Stimulated activated CD8-positive, alpha-beta memory T cell treated with anti-CD3 and anti-CD28 coated beads, Interleukin-15, amount 100 ng/mL, for 24 hours (primary cell): ENCODE measurements around the gene ABCA2.
"Not testable (repeated sequence)": the region's sequence is repeated elsewhere in the genome, so short reads cannot be mapped to it uniquely, and the experiment has no call there.

Source experiments
- DNase-seq: peaks from one replicate; pipeline ENCODE4 v3.0.0-alpha.2; 2020; ENCODE audit warnings: low read depth

Gene ABCA2

DNA sequence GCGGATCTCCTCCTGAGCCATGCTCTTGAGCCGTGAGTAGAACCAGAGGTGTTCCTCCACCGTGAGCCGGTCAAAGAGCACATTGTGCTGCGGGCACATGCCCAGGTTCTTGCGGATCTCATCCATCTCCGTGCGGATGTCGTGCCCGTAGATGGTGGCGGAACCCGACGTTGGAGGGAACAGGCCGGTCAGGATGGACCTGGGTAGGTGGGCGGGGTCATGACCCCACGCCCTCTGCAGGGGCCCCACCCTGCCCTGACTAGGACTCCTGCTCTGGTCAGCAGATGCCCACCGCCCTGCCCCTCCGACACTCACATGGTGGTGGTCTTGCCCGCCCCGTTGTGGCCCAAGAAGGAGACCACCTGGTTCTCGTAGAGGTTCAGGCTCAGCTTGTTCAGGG, 12.1 kb downstream of the ABCA2 start:
- DNase-seq, result no peak

DNA sequence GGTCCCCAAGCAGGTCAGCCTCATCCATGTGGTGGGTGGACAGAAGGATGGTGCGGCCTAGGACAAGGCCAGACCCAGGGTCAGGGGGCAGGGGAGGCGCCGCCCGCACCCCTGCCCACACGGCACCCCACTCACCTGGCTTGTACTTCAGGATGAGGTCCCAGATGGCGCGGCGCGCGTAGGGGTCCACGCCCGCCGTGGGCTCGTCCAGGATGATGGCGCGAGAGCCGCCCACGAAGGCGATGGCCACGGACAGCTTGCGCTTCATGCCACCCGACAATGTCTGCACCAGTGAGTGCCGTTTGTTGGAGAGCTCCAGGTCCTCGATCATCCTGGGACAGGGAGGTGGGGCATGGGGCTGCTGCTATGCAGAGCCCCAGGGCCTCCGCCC, 12.5 kb downstream of the ABCA2 start:
- DNase-seq, result no peak

DNA sequence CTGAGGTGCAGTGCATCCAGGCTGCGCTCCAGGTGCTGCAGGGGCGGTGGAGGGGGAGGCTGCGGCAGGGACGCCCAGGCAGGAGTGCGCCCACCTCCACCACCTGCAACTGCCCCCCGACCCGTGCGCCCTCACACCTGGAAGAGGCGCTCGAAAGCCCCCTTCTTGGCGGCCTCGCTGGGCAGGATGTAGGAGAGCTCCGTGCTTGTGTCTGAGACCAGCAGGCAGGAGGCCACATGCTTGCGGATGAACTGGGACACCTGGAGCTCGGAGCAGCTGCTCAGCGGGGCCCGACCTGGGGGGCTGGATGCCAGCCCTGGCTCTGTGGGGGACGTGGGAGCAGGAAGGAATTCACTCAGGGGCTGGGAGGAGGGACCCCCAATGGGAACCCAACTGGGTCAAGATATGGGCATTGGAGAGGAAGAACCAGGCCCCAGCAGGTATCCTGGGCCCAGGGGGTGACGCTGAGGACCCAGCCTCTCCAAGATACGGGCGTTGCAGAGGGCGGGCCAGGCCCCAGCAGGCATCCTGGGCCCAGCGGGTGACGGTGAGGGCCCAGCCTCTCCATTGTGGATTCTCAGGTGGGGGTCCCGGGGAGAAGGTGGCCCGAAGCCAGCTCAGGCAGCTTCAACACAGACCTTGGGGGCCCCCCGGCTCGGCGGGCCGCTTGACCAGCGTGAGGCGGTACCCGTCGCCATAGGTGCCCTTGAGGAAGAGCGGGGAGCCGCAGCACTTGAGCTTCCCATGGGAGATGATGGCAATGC, 13.1 kb downstream of the ABCA2 start:
- DNase-seq, result no peak

DNA sequence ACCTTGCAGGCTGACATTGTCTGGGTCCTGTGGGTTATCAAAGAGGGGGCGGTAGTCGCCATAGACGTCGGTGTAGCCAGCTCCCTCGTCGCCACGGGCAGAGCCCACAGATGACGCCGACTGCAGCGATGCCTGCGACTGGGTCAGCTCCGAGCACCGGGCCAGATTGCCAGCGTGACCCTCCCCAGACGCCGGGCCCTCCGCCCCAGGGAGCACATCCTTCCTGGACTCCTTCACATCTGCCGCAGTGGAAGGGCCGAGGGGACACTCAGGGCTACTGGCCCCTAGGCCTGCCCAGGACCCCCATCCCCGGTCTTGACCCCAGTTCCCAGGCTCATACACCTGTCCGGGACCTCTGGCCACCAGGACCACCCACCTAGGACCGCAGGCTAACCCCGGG, 13.9 kb downstream of the ABCA2 start:
- no peak for DNase-seq

DNA sequence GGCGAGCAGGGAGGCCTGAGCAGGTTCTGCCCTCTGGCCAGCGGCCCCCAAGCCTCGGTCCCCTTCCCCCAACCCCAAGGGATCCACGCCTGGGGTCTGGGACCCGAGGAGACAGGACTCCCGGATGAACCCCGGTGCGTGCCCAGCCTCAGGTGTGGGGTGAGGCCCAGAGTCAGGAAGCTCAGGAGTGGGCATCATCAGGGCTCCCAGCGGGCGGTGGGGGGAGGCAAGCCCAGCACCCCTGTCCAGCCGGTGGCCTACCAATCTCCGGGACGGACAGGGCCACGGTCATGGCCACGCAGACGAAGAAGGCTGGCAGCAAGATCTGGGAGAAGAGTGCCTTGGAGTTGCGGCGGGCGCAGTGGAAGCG, 14.5 kb downstream of the ABCA2 start:
- no peak for DNase-seq

DNA sequence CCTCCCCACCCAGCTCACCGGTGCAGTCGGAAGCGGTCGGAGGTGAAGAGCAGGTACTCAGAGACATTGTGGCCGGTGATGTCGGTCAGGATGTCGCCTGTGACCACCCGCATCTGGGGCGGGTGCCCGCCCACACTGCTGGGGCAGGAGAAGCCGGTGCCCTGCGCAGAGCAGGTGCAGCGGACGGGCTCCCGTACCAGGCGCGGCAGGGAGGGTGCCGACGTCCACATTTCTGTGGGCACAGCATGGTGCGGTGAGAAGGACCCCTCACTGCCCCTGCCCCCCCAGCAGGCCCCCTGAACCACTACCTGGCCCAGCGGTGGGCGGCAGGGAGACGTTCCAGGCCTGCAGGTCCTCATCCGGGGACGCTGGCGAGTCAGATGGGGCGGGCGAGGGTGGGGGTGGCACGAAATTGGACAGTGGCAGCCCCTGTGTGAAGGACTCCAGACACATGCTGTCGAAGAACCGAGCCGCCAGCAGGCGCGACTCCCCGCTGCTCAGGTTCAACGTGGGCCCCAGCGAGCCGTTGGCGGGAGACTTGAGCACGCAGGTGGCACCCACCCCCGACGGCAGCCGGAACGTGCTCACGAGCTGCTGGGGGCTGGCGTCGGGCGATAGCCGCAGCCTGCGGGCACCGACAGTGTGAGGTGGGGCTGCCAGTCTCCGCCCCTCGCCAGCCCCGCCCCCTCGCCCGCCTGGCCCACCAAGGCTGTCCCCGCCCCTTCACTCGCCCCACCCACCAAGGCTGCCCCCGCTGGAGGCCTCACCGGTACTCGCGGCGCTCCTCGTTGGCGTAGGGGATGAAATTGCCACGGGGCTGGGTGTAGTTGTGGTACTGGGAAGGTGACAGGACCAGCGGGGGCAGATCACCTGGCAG, 15.1 kb downstream of the ABCA2 start:
- DNase-seq, result no peak

DNA sequence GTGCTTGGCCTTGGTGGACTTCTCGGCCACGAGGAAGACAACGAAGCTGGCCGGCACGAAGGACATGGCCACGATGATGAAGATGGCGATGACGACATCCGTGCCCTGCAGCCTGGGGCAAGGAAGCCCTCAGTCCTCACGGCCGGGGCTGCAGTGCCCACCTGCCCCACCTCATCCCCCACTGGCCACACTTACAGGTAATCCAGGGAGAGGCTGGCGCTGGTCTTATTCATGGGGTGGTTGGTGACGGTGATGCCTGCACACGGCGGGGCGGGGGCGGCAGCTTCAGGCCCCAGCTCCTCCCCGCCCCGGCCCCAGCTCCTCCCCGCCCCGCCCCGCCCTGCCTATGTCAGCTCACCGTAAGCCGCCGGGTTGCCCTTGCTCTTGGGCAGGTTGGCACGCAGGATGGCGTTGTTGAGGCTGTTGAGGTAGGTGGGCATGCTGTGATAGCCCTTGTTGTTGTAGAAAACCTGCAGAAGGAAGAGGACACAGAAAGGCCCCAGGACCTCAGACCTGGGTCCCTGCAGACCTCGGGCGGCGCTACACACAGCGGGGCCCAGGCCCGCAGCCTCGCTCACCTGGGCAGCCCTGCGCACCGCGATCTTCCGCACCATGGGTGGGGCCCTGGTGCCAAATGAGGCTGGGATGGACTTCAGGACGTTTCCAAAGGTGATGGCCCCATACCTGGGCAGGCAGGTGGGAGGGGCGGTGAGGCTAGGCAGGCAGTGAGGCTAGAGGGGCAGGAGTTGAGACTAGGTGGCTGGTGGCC, 15.9 kb downstream of the ABCA2 start:
- DNase-seq, result no peak

DNA sequence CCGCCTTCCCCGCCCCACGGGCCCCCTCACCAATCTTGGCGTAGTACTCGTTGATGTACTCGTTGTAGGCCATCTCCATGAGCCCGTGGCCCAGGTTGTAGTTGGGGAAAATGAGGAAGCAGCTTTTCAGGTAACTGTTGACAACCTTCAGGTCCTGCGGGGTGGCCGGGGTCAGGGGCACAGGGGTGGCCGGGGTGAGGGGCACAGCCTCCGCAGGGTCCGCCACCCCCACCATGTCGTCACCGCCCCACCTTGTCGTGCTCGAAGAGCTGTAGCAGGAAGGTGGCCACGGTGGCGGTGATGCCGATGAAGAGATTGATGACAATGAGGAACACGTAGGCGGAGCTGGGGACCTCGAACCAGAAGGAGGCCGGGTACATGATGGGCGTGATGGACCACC, 16.9 kb downstream of the ABCA2 start:
- no peak for DNase-seq

DNA sequence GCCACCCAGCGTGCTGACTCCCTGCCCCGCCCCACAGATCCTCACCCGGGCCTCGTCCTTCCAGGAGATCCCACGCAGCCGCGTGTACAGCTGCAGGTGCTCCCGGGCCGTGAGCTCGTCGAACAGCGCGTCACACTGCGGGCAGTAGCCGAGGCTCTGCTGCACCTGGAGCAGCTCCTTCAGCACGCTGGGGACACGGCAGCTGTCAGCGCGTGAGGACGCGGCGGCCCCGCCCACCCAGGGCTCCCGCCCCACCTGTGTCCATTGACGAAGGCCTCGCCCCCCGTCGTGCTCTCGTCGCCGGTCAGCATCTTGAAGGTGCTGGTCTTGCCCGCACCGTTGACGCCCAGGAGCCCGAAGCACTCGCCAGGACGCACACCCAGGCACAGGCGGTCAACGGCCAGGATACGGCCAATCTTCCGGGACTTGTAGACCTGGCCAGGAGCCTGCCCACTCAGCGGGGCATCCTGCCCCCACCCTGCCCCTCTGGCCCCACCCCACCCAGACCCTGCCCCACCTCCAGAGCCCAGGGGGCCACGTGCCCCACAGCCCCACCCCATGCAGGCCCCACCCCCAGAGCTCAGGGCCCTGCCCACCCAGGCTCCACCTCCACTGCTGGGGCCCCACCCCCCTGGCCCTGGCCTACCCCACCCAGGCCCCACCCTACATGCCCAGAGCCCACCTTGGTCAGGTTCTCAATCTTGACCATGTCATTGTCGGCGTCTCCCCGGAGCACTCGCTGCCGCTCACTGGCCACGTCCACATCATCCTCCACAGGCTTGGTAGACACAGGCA, 17.9 kb downstream of the ABCA2 start:
- no peak for DNase-seq

DNA sequence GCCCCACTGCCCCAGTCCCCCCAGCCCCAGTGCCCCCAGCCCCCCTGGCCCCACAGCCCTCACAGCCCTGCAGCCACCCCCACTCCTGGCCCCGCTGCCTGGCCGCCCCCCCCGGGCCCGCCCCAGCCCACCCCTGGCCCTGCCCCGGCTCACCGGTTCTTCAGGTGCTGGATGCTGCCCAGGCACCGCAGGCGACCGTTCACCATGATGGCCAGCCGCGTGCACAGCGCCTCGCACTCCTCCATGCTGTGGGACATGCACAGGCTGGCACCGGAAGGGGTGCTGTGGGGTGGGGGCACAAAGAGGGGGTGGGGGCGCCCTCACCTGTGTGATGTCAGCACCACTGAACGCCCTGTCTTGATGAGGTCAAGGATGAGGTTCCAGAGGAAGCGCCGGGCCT, 18.8 kb downstream of the ABCA2 start:
- DNase-seq, result no peak

DNA sequence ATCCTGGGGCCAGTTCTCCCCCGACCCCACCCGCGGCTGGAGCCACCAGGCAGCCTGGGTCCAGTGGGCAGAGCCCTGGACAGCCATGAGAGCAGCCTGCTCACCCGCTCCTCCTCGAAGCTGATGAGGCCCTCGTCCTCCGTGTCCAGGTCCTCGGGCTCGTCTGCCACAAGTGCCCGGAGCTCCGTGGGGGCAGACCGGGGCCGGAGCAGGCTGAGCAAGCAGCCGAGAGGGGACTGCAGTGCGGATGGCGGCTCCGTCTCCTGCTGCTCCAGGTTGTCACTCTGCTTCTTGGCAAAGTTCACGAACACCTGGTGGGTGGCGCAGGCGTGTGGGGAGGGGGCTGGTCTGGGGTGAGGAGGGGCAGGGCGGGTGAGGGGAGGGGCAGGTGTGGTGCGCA, 19.7 kb downstream of the ABCA2 start:
- no peak for DNase-seq

DNA sequence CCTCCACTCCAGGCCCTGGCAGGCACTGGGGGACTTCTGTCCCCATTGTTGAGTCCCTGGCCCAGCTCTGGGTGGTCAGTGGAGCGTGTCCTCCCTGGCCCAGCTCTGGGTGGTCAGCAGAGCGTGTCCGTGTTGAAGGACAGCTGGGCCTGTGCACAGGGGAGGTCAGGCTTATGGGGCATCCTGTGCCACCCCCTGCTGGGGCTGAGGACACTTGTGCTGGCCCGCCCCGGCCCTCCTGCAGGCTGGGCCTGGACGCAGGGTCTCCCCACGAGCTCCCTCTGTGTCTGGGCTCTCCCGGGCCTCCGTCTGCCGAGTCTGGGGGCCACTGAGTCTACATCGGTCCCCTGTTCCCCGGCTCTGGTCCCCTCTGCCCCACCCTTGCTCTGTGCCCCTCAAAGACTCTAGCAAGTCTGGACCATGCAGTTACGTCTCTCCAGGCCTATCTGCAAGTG, 20.2 kb downstream of the ABCA2 start:
- no peak for DNase-seq

DNA sequence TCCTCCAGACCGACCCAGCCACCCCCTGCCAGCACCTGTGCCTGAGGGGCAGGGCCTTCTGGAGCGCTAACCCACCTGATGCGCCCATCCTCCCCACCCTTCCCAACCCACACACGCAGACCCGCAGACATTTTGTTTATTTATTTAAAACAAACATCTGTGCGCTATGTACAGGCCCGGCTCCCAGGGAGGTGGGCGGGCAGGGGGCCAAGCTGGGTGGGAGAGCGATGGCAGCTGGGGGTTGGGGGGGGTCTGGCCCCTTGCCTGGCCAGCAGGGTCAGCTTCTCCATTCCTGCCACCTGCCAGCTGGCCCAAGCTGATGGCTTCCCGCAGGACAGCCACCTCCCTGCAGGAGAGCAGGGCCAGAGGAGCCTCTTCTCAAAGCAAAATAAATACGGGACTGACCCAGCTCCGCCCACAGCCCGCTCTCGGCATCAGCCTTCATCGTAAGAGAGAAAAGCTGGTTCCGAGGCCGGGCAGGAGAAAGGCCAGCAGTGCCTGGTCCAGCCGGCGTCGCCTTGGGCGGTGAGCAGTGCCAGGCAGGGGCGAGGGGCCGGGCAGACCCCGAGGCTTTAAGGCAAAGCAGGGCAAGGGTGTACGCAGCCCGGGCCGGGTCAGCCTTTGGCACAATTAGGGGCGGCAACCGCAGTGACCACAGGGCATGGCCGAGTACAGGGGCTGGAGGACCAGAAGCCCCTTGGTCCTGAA, 20.8 kb downstream of the ABCA2 start:
- no peak for DNase-seq

DNA sequence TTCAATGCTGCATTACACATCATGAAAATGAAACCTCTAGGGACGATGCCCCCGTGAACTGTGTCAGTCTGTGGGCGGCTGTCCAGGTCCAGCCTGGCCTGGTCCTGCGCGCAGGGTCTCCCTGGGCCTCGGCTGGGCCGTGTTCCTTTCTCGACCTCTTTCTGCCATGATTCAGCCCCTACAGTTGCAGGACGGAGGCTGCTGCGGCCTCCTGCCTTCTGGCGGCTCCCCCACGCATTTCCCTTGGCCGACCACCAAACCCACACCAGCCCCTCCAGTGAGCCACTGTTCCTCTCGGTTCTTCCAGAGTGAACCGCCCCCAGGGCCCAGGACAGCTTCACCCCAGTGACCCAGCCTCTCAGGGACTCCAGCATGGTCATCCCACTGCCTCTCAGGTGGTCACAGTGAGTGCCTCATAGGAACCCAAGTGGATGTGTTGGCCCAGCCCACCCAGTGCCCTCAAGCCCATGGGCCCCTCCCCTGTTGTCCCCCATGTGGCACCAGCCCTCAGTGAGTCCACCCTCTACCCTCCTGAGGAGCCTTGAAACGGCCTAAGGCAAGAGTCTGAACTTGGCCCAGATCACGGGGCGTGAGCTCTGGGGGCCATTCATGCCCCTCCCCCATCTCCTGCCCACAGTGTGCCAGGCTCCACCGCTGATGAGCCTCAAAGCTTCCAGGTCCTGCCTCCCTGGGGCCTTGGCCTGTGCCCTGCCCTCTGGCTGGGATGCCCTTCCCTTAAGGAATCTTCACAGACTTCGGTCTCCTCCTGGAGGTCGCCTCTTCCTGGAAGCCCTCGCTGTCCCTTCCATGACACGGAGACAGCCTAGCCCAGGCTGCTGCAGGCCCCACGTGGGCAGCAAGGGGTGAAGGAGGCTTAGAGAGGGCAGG, 21.7 kb downstream of the ABCA2 start:
- no peak for DNase-seq

DNA sequence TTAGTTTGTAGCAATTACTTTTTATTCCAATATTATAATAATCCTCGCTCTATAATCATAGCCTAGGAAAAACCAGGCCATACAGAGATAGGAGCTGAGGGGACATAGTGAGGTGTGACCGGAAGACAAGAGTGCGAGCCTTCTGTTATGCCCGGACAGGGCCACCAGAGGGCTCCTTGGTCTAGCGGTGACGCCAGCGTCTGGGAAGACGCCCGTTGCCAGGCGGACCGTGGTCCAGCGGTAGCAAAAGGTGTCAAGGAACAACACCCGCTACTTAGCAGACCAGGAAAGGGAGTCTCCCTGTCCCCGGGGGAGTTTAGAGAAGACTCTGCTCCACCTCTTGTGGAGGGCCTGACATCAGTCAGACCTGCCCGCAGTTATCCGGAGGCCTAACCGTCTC, 23.8 kb downstream of the ABCA2 start:
- DNase-seq, result not testable (repeated sequence)

DNA sequence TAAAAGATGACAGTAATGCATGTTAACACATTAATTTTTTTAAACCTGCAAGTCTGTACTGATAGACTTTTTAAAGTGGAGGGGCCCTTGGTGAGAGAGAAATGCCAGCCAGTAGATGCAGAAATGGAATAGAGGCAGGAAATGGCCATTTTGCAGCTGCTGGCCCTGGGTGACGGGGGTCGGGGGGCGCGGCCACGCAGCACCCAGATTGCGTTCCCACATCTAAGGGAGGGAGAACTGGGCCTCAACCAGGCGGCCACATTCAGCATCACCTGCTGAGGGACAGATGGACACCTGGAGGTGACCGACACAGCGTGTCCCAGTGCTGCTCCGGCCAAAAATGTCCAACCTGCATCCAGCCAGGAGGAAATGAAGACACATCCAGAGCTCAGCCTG, 25.4 kb downstream of the ABCA2 start:
- no peak for DNase-seq

DNA sequence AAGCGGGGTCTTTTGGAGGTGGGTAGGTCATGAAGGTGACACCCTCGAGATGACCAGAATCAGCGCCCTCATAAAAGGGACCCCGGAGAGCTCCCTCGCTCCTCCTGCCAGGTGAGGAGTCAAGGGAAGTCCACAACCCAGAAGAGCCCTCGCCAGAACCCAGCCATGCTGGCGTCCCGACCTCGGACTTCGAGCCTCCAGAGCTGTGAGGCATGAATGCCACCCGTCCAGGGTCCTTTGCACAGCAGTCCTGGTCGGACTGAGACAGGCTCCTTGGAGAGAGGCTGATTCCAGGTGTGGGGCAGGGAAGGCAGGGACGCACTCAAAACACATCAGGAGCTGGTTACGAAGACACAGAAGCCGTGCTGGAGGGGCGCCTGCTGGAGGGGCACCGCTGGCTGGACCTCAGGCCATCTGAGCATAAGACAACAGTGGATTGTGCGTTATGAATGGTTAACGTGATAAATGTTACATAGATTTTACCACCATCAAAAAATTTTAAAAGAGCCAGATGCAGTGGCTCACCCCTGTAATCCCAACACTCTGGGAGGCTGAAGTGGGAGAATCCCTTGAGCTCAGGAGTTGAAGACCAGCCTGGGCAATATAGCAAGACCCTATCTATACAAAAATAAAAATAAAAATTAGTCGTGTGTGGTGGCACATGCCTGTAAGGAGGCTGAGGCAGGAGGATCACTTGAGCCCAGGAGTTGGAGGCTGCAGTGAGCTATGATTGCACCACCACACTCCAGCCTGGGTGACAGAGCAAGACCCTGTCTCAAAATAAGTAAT, 26.0 kb downstream of the ABCA2 start:
- DNase-seq, result no peak

DNA sequence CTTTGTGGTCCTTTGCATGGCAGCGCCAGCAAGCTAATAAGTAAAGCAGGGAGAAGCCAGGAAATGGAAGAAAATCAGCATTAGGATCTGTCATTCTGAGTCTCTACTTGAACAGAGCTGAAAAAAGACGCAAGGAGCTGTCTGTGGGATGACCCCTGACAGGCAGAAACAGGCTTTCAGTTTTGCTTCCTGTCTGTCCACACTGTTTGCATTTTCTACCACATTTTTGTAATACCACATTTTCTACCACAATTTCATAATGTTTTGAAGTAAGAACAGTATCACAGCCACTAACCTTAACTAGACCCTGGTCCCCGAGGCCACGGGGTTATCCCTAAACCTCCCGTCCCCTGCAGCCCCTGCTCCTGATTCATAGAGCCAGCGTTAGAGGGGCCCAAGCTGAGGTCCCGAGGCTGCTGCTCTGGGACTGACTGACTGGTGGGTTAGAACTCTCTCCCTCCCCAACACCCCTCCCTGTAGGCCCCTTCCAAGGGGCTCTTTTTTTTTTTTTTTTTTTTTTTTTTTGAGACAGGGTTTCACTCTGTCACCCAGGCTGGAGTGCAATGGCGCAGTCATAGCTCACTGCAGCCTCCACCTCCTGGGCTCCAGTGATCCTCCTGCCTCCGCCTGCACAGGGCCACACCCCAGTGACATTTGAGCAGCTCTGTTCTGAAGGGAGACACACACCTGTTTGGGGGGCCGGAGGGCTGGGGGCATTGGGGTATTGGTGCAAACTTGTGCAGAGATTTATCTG, 27.7 kb downstream of the ABCA2 start:
- DNase-seq, result no peak

DNA sequence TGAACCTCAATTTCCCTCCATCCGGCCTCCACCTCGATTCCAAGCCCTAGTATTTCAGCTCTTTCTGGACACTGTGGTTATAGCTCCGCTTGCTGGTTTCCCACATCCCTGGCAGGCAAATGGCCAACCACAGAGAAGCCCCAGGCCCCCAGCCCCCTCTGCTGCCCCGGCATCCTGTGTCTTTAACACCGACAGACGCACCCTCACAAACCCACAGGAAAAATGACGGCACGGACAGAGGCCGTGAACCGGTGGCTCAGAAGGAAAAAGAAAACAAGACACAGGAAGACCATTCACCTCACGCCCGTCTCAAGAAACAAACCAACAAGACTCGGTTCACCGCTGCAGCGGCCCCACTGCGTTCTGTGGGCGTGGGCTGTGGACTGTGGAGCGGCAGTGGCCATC, 30.2 kb downstream of the ABCA2 start:
- DNase-seq, result no peak
